ENCODE measurements around the gene CUZD1. TPM values are rescaled to one million over a fixed set of nuclear protein-coding genes. Genes with fewer than 3 reads are reported as not detected.
"Not testable (repeated sequence)": the region's sequence is repeated elsewhere in the genome, so short reads cannot be mapped to it uniquely, and the experiment has no call there.

Gene CUZD1
- total RNA-seq, 2 experiments from 2014 or later, result 1.3 to 1.5 TPM

- DNase-seq, result no peak
- ATAC-seq, result no peak
- intact Hi-C loops (cut with micrococcal nuclease), result no loop called here
- peaks cover 56% of the 10 kb centered on the region for H3K4me1 Mint-ChIP-seq (ENCODE audit: low read depth)
- TF ChIP-seq CTCF (IDR thresholded peaks at IDR 0.05), result no peak
- peaks cover 8% of the 10 kb centered on the region for H3K9me3 Mint-ChIP-seq
- no peak overlapping the region for H3K27ac Mint-ChIP-seq
- H3K27me3 Mint-ChIP-seq, result no peaks in the 10 kb centered on the region
- no peak overlapping the region for H3K4me3 Mint-ChIP-seq
- peaks cover 63% of the 10 kb centered on the region for H3K36me3 Mint-ChIP-seq (ENCODE audit: low read depth)
- ChIA-PET POLR2A (no interaction called here), CTCF (no interaction called here)
Observed at GRCh38 chr10:122875843-122876466, 30.3 kb upstream of the CUZD1 start.

- DNase-seq; H3K27ac Mint-ChIP-seq; POLR2A ChIA-PET; intact Hi-C loops (cut with micrococcal nuclease); H3K4me3 Mint-ChIP-seq; H3K27me3 Mint-ChIP-seq; ATAC-seq; CTCF ChIA-PET: not testable (repeated sequence)
- H3K4me1 Mint-ChIP-seq (ENCODE audit: low read depth), result peaks cover 48% of the 10 kb centered on the region
- peaks cover 17% of the 10 kb centered on the region for H3K9me3 Mint-ChIP-seq
- peaks cover 56% of the 10 kb centered on the region for H3K36me3 Mint-ChIP-seq (ENCODE audit: low read depth)
Observed at GRCh38 chr10:122871947-122872346, 26.3 kb upstream of the CUZD1 start.

- intact Hi-C loops (cut with micrococcal nuclease); ATAC-seq; CTCF ChIA-PET; H3K27ac Mint-ChIP-seq; DNase-seq; H3K27me3 Mint-ChIP-seq; H3K4me3 Mint-ChIP-seq; POLR2A ChIA-PET: not testable (repeated sequence)
- Mint-ChIP-seq H3K36me3 (ENCODE audit: low read depth) (peaks cover 38% of the 10 kb centered on the region), H3K9me3 (peaks cover 17% of the 10 kb centered on the region), H3K4me1 (ENCODE audit: low read depth) (peaks cover 34% of the 10 kb centered on the region)
Observed at GRCh38 chr10:122868768-122869167, 23.1 kb upstream of the CUZD1 start.

GRCh38 chr10:122866757-122867482 is 21.3 kb upstream of the CUZD1 start:
- ATAC-seq; DNase-seq; CTCF ChIA-PET; H3K4me3 Mint-ChIP-seq; H3K27me3 Mint-ChIP-seq; H3K27ac Mint-ChIP-seq; H3K9me3 Mint-ChIP-seq; intact Hi-C loops (cut with micrococcal nuclease): not testable (repeated sequence)
- H3K4me1 Mint-ChIP-seq (ENCODE audit: low read depth), result peaks cover 40% of the 10 kb centered on the region
- peaks cover 28% of the 10 kb centered on the region for H3K36me3 Mint-ChIP-seq (ENCODE audit: low read depth)
- POLR2A ChIA-PET, result interaction anchor here (0.6 kb wide), 1 partner anchor 543 kb away, joined by 3 read pairs; no protein-coding TSS in a partner anchor

- intact Hi-C loops (cut with micrococcal nuclease), result no loop called here
- no peak overlapping the region for H3K4me3 Mint-ChIP-seq
- H3K27me3 Mint-ChIP-seq, result no peaks in the 10 kb centered on the region
- TF ChIP-seq CTCF (IDR thresholded peaks at IDR 0.05), result no peak
- CTCF ChIA-PET, result no interaction called here
- H3K36me3 Mint-ChIP-seq (ENCODE audit: low read depth), result peaks cover 21% of the 10 kb centered on the region
- H3K4me1 Mint-ChIP-seq (ENCODE audit: low read depth), result peaks cover 41% of the 10 kb centered on the region
- ATAC-seq (no peak), DNase-seq (no peak)
- no peak overlapping the region for H3K27ac Mint-ChIP-seq
- H3K9me3 Mint-ChIP-seq, result peaks cover 6% of the 10 kb centered on the region
- POLR2A ChIA-PET, result no interaction called here
Observed at GRCh38 chr10:122864901-122865300, 19.2 kb upstream of the CUZD1 start.

GRCh38 chr10:122864194-122864592 is 18.5 kb upstream of the CUZD1 start:
- POLR2A ChIA-PET, result interaction anchor here (0.6 kb wide), 1 partner anchor 103 kb away, joined by 4 read pairs; no protein-coding TSS in a partner anchor
- no peak overlapping the region for H3K4me3 Mint-ChIP-seq
- H3K4me1 Mint-ChIP-seq (ENCODE audit: low read depth), result peaks cover 35% of the 10 kb centered on the region
- H3K27me3 Mint-ChIP-seq, result no peaks in the 10 kb centered on the region
- H3K36me3 Mint-ChIP-seq (ENCODE audit: low read depth), result peaks cover 22% of the 10 kb centered on the region
- ATAC-seq, result no peak
- intact Hi-C loops (cut with micrococcal nuclease), result no loop called here
- DNase-seq, result no peak
- CTCF ChIA-PET, result no interaction called here
- H3K27ac Mint-ChIP-seq, result no peak overlapping the region
- TF ChIP-seq CTCF (IDR thresholded peaks at IDR 0.05), result no peak
- H3K9me3 Mint-ChIP-seq, result peaks cover 2% of the 10 kb centered on the region
